ENCODE results near the gene EGF. TPM values are rescaled to one million over a fixed set of nuclear protein-coding genes. Genes with fewer than 3 reads are reported as not detected.

EGF gene
- total and polyA plus RNA-seq, 9 donors = 1.9 to 13.7 (median 6.6) TPM

DNA sequence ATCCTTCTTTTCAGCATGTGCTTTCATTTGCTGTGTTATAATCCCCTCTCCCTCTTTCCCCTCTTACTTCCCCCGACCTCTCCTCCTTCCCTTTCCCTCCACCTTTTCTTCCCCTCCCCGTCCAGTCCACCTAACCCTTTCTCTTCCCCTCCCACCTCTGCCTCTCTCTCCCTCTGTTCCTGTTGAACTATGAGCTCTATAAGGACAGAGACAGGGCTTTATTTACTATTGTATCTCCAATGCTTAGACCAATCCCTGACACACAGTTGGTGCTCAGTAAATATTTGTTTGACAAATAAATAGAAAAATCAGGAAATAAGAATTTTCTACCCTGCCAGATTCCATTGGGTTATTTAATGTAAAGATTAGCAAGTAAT lies 60.8 kb downstream of the EGF start:
- no peaks in the 10 kb centered on the region for H3K36me3 ChIP-seq (ENCODE audit: control insufficient read depth, insufficient read depth, low read length)
- 15% methylated on average over 2 of the region's 2 CpGs for WGBS (ENCODE audit: insufficient coverage)
- no peak overlapping the region for H3K4me3 ChIP-seq (ENCODE audit: low read length)
- H3K9me3 ChIP-seq (replicated peaks; ENCODE audit: control insufficient read depth, low read depth, low read length) = no peaks in the 10 kb centered on the region
- DNase-seq = no peak
- H3K27ac ChIP-seq (ENCODE audit: low read length) = no peak overlapping the region
- H3K27me3 ChIP-seq (ENCODE audit: control insufficient read depth, insufficient read depth, low read length) = no peaks in the 10 kb centered on the region
- peaks cover 5% of the 10 kb centered on the region for H3K4me1 ChIP-seq (ENCODE audit: control insufficient read depth, insufficient read depth, low read length)

DNA sequence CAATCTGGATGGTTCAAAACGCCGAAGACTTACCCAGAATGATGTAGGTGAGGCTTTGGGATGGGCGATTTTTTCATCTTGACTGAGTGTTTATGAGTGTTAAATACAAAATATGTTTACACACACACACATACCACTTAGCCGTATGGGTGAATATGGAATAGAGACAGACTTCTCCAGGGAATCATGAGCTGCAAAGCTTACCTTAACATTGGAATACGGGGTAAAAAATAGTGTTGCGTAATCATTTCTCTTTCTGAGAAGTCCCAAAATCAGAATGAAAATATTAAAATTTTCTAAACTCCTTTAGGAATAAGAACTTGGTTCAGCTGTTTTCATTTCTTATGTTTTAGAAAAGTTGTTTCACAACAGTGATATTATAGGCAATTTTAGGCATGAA lies 63.5 kb downstream of the EGF start:
- Histone ChIP-seq H3K9me3 (replicated peaks; ENCODE audit: control insufficient read depth, low read depth, low read length) (no peaks in the 10 kb centered on the region), H3K4me1 (ENCODE audit: control insufficient read depth, insufficient read depth, low read length) (peaks cover 5% of the 10 kb centered on the region), H3K36me3 (ENCODE audit: control insufficient read depth, insufficient read depth, low read length) (no peaks in the 10 kb centered on the region), H3K27me3 (ENCODE audit: control insufficient read depth, insufficient read depth, low read length) (no peaks in the 10 kb centered on the region), H3K27ac (ENCODE audit: low read length) (no peak overlapping the region), H3K4me3 (ENCODE audit: low read length) (no peak overlapping the region)
- DNase-seq = no peak
- WGBS (ENCODE audit: insufficient coverage) = no CpG with 5 or more reads among the region's 6 CpGs

DNA sequence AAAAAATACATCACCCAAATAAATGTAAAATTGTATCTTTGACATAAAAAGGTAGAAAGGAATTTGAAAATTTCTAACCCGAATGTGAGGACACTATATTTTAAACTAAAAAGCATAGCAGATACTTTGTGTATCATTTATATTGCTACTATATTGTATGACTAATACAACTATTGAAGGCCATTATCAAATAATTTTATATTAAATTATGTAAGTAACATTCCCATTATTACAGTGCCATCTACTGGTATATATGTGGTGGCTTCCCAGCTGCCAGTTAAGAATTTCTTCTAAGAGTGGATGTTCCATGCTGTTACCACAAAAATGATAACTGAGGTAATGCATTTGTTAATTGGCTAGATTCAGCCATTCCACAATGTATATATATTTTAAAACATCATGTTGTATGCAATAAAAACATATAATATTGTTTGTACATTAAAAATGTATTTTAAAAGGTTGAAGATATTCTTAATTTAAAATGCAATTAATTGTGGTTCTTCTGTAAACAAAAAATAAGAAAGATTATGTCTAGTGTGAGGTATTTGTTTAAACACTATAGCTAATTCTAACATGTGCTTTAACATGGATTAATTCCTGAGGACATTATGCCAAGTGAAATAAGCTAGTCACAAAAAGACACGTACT lies 65.3 kb downstream of the EGF start:
- H3K4me3 ChIP-seq (ENCODE audit: low read length) = no peak overlapping the region
- no peaks in the 10 kb centered on the region for H3K9me3 ChIP-seq (replicated peaks; ENCODE audit: control insufficient read depth, low read depth, low read length)
- H3K27ac ChIP-seq (ENCODE audit: low read length) = no peak overlapping the region
- H3K36me3 ChIP-seq (ENCODE audit: control insufficient read depth, insufficient read depth, low read length) = no peaks in the 10 kb centered on the region
- H3K4me1 ChIP-seq (ENCODE audit: control insufficient read depth, insufficient read depth, low read length) = peaks cover 2% of the 10 kb centered on the region
- H3K27me3 ChIP-seq (ENCODE audit: control insufficient read depth, insufficient read depth, low read length) = no peaks in the 10 kb centered on the region
- WGBS (ENCODE audit: insufficient coverage) = no CpG with 5 or more reads among the region's 2 CpGs
- peak; percentile 43 for DNase-seq

DNA sequence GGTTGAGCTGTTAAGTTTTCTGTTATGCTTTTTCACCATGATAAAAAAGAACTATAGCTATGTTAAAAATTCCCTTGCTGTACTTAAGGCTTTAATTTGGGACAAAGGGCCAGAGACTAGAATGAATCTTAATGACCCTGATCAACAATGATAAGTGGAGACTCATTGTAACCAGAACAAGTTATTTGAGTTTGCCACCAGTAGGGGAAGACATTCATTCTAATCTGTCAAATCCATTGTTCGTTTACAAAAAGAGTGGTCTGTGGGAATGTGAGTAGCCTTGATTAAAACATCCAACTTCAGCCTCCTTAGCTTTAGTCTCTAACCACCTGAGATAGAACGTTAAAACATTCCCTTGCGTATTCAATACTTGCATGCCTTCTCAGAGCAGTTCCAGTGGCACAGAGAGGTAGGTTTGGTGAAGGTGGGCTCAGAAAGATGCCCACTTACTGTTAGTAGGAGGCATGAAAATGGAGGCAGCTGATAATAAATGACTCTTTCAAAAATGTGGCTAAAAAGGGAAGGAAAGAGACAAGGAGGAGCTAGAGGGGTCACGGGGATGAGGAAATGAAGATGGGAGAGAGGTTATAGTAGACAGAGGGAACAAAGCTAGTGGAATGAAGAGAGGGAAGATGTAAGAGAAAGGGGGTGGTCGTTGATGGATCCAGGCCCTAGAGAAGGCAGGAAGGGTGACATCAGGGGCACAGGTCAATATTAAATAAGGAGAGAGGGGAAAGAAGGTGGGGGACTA lies 66.2 kb downstream of the EGF start:
- Histone ChIP-seq H3K9me3 (replicated peaks; ENCODE audit: control insufficient read depth, low read depth, low read length) (no peaks in the 10 kb centered on the region), H3K27ac (ENCODE audit: low read length) (no peak overlapping the region), H3K36me3 (ENCODE audit: control insufficient read depth, insufficient read depth, low read length) (no peaks in the 10 kb centered on the region), H3K4me3 (ENCODE audit: low read length) (no peak overlapping the region), H3K27me3 (ENCODE audit: control insufficient read depth, insufficient read depth, low read length) (no peaks in the 10 kb centered on the region), H3K4me1 (ENCODE audit: control insufficient read depth, insufficient read depth, low read length) (no peaks in the 10 kb centered on the region)
- WGBS (ENCODE audit: insufficient coverage) = 34% methylated on average over 2 of the region's 5 CpGs
- no peak for DNase-seq

GRCh38 chr4:109979920-109980717 lies 67.4 kb downstream of the EGF start:
- no peak for DNase-seq
- H3K27me3 ChIP-seq (ENCODE audit: control insufficient read depth, insufficient read depth, low read length) = no peaks in the 10 kb centered on the region
- no peak overlapping the region for H3K27ac ChIP-seq (ENCODE audit: low read length)
- H3K9me3 ChIP-seq (replicated peaks; ENCODE audit: control insufficient read depth, low read depth, low read length) = no peaks in the 10 kb centered on the region
- WGBS (ENCODE audit: insufficient coverage) = 88% methylated on average over 1 of the region's 5 CpGs
- no peaks in the 10 kb centered on the region for H3K36me3 ChIP-seq (ENCODE audit: control insufficient read depth, insufficient read depth, low read length)
- no peaks in the 10 kb centered on the region for H3K4me1 ChIP-seq (ENCODE audit: control insufficient read depth, insufficient read depth, low read length)
- no peak overlapping the region for H3K4me3 ChIP-seq (ENCODE audit: low read length)

GRCh38 chr4:109981936-109982335 lies 69.3 kb downstream of the EGF start:
- H3K4me1 ChIP-seq (ENCODE audit: control insufficient read depth, insufficient read depth, low read length) = no peaks in the 10 kb centered on the region
- H3K27me3 ChIP-seq (ENCODE audit: control insufficient read depth, insufficient read depth, low read length) = no peaks in the 10 kb centered on the region
- no peaks in the 10 kb centered on the region for H3K9me3 ChIP-seq (replicated peaks; ENCODE audit: control insufficient read depth, low read depth, low read length)
- DNase-seq = no peak
- no peak overlapping the region for H3K27ac ChIP-seq (ENCODE audit: low read length)
- no peak overlapping the region for H3K4me3 ChIP-seq (ENCODE audit: low read length)
- WGBS (ENCODE audit: insufficient coverage) = no CpG with 5 or more reads among the region's 1 CpG
- H3K36me3 ChIP-seq (ENCODE audit: control insufficient read depth, insufficient read depth, low read length) = no peaks in the 10 kb centered on the region

DNA sequence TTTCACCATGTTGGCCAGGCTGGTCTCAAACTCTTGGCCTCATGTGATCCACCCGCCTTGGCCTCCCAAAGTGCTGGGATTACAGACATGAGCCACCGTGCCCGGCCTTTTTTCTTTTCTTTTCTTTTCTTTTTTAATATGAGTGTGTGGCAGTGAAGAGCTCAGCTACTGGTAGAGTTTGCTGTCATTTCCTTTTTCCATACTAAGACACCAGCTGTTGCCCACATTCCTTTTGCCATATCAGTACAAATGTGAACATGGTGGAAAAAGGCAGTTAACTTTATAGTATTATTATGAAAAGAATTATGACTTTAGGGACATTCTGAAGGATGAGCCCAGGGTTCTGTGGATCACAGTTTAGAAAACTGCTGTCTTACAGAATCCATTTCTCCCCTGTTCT lies 69.8 kb downstream of the EGF start:
- H3K27ac ChIP-seq (ENCODE audit: low read length) = no peak overlapping the region
- no peaks in the 10 kb centered on the region for H3K9me3 ChIP-seq (replicated peaks; ENCODE audit: control insufficient read depth, low read depth, low read length)
- WGBS (ENCODE audit: insufficient coverage) = no CpG with 5 or more reads among the region's 3 CpGs
- no peak overlapping the region for H3K4me3 ChIP-seq (ENCODE audit: low read length)
- no peak for DNase-seq
- no peaks in the 10 kb centered on the region for H3K27me3 ChIP-seq (ENCODE audit: control insufficient read depth, insufficient read depth, low read length)
- H3K4me1 ChIP-seq (ENCODE audit: control insufficient read depth, insufficient read depth, low read length) = no peaks in the 10 kb centered on the region
- H3K36me3 ChIP-seq (ENCODE audit: control insufficient read depth, insufficient read depth, low read length) = no peaks in the 10 kb centered on the region

DNA sequence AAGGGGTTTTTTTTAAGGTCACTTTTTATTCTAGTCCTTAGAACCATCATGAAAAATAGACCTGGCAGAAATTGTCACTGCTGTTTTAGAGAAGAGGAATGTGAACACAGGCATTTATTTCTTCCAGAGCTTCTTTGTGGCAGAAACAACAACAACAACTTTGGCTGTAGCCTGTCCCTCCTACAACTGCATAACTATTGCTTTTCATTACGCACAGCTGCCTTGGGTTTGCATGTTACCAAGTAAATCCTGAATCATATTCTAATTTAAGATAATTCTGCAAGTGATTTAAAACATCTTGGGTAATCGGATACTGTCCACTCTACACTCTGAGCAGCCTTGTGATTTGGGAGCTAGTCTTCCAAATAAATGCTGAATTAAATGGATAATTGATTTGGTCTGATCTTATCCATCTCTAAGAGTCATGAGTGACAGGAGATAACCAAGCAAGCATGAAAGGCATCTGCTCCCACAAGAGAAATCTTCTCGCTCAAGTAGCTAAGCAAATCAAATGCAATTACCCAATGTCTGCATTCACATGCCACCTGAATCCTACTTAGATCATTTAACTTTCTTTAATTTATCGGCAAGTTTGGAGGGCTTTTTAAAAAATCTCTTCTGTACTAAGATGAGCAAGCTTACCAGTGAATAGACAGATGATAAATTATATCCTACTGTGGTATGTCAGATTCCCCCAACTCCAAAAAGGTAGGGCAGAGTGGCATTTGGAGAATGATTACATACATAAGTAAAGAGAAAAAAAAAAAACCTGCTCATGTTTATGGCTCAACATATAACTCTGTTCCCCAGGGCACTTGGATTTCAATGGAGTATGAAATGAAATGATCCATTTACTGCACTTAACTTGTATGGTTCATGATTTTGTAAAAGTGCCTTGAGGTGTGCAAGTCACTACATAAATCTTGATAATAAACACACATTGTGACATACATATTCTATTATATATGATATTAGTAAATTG lies 73.6 kb downstream of the EGF start:
- H3K4me1 ChIP-seq (ENCODE audit: control insufficient read depth, insufficient read depth, low read length) = no peaks in the 10 kb centered on the region
- H3K9me3 ChIP-seq (replicated peaks; ENCODE audit: control insufficient read depth, low read depth, low read length) = no peaks in the 10 kb centered on the region
- WGBS (ENCODE audit: insufficient coverage) = no CpG with 5 or more reads among the region's 4 CpGs
- no peaks in the 10 kb centered on the region for H3K36me3 ChIP-seq (ENCODE audit: control insufficient read depth, insufficient read depth, low read length)
- DNase-seq = no peak
- H3K27ac ChIP-seq (ENCODE audit: low read length) = no peak overlapping the region
- no peaks in the 10 kb centered on the region for H3K27me3 ChIP-seq (ENCODE audit: control insufficient read depth, insufficient read depth, low read length)
- H3K4me3 ChIP-seq (ENCODE audit: low read length) = no peak overlapping the region

DNA sequence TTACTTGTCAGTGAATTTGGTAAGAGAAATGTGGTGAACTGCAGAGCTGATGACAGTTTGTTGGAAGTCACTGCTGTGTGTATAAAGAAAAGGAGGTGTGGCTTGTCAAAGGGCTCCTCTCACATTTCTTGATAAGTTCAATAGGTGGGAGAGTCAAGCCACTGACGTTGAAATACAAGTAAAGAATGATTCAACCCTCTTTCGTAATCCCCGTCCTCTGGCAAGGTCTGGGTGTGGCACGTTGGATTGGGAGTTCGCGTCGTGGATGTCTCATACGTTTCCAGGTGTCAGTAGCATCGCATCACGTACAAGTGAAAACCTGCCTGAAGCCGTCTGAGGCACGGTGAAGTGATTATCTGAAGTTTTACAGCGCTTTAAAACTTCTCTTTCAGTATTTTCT lies 76.4 kb downstream of the EGF start:
- no peak overlapping the region for H3K27ac ChIP-seq (ENCODE audit: low read length)
- H3K4me3 ChIP-seq (ENCODE audit: low read length) = no peak overlapping the region
- no peak for DNase-seq
- no peaks in the 10 kb centered on the region for H3K27me3 ChIP-seq (ENCODE audit: control insufficient read depth, insufficient read depth, low read length)
- no peaks in the 10 kb centered on the region for H3K9me3 ChIP-seq (replicated peaks; ENCODE audit: control insufficient read depth, low read depth, low read length)
- no peaks in the 10 kb centered on the region for H3K36me3 ChIP-seq (ENCODE audit: control insufficient read depth, insufficient read depth, low read length)
- 72% methylated on average over 10 of the region's 13 CpGs for WGBS (ENCODE audit: insufficient coverage)
- H3K4me1 ChIP-seq (ENCODE audit: control insufficient read depth, insufficient read depth, low read length) = no peaks in the 10 kb centered on the region

Data from muscle of leg (tissue), 11 donors.